ENCODE data around the gene RALB. TPM values are rescaled to one million over a fixed set of nuclear protein-coding genes. Genes with fewer than 3 reads are reported as not detected.
"Not testable (repeated sequence)": the region's sequence is repeated elsewhere in the genome, so short reads cannot be mapped to it uniquely, and the experiment has no call there.

The RALB gene
- total RNA-seq, 1 experiment from 2014 or later, result 7.2 TPM

DNA sequence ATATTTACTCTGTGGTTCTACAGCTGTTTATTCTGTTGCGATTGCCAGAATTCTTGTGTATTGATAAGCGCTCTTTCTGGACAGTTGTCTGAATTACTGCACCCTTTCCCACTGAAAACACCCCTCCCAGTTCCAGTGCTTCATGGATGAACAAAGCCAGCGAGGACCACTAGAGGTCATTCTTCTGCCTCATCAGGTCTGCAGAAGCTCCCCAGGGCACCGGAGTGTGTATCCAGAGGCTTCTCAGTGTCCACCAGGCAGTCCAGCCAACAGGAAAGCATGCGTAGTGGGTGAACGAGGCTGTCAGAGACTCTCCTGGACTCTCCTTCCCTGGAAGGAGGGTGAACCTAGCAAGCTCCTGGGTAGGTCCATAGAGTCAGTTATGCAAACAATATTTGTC, 52.6 kb downstream of the RALB start:
- DNase-seq, result no peak
- no peaks in the 10 kb centered on the region for H4K20me1 ChIP-seq (ENCODE audit: insufficient read depth, low read depth, low read length)
- no peaks in the 10 kb centered on the region for H3K27me3 ChIP-seq (ENCODE audit: low read length)
- H3K4me3 ChIP-seq (ENCODE audit: low read length), result no peak overlapping the region
- no peak overlapping the region for H3K9ac ChIP-seq (ENCODE audit: low read length)
- no peak overlapping the region for H2AFZ ChIP-seq (ENCODE audit: low read length)
- no peak overlapping the region for H3K4me2 ChIP-seq (ENCODE audit: low read depth, low read length, poor library complexity, severe bottlenecking)
- no peaks in the 10 kb centered on the region for H3K36me3 ChIP-seq (ENCODE audit: insufficient read depth, low read length)
- H3K27ac ChIP-seq (ENCODE audit: low read length), result no peak overlapping the region
- H3K9me2 ChIP-seq (replicated peaks; ENCODE audit: insufficient read depth, low read length), result no peaks in the 10 kb centered on the region
- peaks cover 39% of the 10 kb centered on the region for H3K4me1 ChIP-seq (ENCODE audit: low read length)
- no peaks in the 10 kb centered on the region for H3K9me3 ChIP-seq (ENCODE audit: low read length)
- no peaks in the 10 kb centered on the region for H3K79me2 ChIP-seq (ENCODE audit: low read length)

DNA sequence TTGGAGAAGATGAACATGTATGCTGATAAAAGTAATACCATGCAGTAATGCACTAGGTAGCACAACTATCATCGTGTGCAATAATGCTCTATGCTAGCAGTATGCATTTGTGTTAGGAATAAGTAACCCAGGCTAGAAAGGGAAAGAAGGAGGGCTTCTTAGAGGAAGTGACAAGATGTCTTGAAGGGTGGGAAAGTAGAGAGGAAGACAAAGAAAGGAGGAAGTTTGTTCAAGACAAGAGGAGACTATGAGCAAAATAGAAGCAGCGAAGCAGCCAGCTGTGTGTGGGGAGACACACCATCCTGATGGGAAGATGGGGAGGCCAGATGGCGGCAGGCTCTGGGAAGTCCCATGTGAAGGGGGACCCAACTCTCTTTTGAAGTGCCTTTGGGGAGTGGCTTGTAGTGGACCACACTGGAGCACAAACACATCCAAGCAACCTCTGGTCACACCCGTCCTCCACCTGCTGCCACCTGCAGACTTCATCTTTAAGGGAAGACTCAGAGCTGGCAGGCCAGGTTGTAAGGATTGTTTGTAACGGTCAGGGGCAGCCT, 53.4 kb downstream of the RALB start:
- H3K4me1 ChIP-seq (ENCODE audit: low read length), result peaks cover 46% of the 10 kb centered on the region
- H3K9me3 ChIP-seq (ENCODE audit: low read length), result no peaks in the 10 kb centered on the region
- no peaks in the 10 kb centered on the region for H3K36me3 ChIP-seq (ENCODE audit: insufficient read depth, low read length)
- H3K9ac ChIP-seq (ENCODE audit: low read length), result no peak overlapping the region
- H3K27ac ChIP-seq (ENCODE audit: low read length), result no peak overlapping the region
- no peak overlapping the region for H3K4me2 ChIP-seq (ENCODE audit: low read depth, low read length, poor library complexity, severe bottlenecking)
- no peaks in the 10 kb centered on the region for H4K20me1 ChIP-seq (ENCODE audit: insufficient read depth, low read depth, low read length)
- H3K27me3 ChIP-seq (ENCODE audit: low read length), result no peaks in the 10 kb centered on the region
- no peak overlapping the region for H3K4me3 ChIP-seq (ENCODE audit: low read length)
- no peak for DNase-seq
- no peak overlapping the region for H2AFZ ChIP-seq (ENCODE audit: low read length)
- no peaks in the 10 kb centered on the region for H3K9me2 ChIP-seq (replicated peaks; ENCODE audit: insufficient read depth, low read length)
- no peaks in the 10 kb centered on the region for H3K79me2 ChIP-seq (ENCODE audit: low read length)

DNA sequence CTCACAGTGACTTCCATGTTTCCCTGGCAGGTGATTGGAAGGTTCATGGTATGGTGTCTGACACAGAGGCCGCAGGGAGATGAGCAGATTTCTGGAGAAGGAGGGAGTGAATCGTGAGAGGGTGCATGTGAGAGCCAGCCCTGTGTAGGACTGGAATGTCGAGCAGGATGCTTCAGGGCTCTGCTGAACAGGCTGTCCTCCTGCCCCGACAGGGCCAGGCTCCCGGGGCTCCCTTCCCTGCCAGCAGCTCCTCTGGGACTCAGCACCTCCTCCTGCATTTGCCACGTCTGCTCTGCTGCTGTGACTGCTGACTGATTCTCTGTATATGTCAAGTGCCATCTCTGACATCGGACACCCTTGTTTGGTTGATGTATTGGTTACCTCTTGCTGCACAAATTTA, 54.8 kb downstream of the RALB start:
- peak overlapping the region; percentile 55 for H3K9ac ChIP-seq (ENCODE audit: low read length)
- no peaks in the 10 kb centered on the region for H3K27me3 ChIP-seq (ENCODE audit: low read length)
- peak overlapping the region; percentile 85 for H3K27ac ChIP-seq (ENCODE audit: low read length)
- peak overlapping the region; percentile 48 for H3K4me3 ChIP-seq (ENCODE audit: low read length)
- no peaks in the 10 kb centered on the region for H3K9me3 ChIP-seq (ENCODE audit: low read length)
- H3K9me2 ChIP-seq (replicated peaks; ENCODE audit: insufficient read depth, low read length), result no peaks in the 10 kb centered on the region
- no peaks in the 10 kb centered on the region for H3K79me2 ChIP-seq (ENCODE audit: low read length)
- no peak for DNase-seq
- no peaks in the 10 kb centered on the region for H4K20me1 ChIP-seq (ENCODE audit: insufficient read depth, low read depth, low read length)
- H3K4me2 ChIP-seq (ENCODE audit: low read depth, low read length, poor library complexity, severe bottlenecking), result peak overlapping the region; percentile 65
- peaks cover 50% of the 10 kb centered on the region for H3K4me1 ChIP-seq (ENCODE audit: low read length)
- peak overlapping the region; percentile 84; the same call in 1 of the 2 replicates for H2AFZ ChIP-seq (ENCODE audit: low read length)
- H3K36me3 ChIP-seq (ENCODE audit: insufficient read depth, low read length), result no peaks in the 10 kb centered on the region

DNA sequence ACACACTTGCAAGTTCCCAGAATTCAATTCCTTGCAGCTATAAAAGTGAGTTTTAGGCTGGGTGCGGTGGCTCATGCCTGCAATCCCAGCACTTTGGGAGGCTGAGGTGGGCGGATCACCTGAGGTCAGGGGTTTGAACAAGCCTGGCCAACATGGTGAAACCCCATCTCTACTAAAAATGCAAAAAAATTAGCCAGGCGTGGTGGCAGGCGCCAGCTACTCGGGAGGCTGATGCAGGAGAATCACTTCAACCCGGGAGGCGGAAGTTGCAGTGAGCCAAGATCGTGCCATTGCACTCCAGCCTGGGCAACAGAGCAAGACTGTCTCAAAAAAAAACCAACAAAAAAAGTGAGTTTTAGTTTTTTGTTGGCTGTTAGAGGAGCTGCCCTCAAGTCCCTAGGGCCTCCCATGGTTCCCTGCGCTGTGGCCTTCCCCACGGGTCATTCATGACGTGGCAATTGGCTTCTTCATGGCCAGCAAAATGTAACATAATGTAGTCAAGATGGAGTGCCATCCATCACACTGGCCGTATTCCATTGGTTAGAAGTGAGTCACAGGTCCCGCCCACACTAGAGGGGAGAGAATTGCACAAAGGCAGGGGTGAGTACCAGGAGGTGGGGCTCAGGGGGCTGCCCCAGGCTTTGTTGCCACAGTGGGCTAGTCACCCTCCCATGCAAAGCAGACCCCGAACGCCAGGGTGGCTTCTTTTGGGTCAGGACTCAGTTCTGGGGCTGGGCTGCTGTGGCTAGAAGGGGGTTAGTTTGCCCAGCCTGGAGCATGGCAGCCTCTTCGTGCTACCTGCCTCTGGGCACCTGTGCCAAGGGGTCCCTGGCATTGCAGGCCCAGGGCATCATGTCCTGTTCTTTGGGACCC, 55.6 kb downstream of the RALB start:
- H3K4me2 ChIP-seq (ENCODE audit: low read depth, low read length, poor library complexity, severe bottlenecking), result peak overlapping the region; percentile 65
- H3K9ac ChIP-seq (ENCODE audit: low read length), result peak overlapping the region; percentile 55
- peaks cover 57% of the 10 kb centered on the region for H3K4me1 ChIP-seq (ENCODE audit: low read length)
- peak overlapping the region; percentile 84; the same call in 1 of the 2 replicates for H2AFZ ChIP-seq (ENCODE audit: low read length)
- no peaks in the 10 kb centered on the region for H3K36me3 ChIP-seq (ENCODE audit: insufficient read depth, low read length)
- H3K27ac ChIP-seq (ENCODE audit: low read length), result peak overlapping the region; percentile 85
- peak; percentile 70 for DNase-seq
- no peaks in the 10 kb centered on the region for H3K27me3 ChIP-seq (ENCODE audit: low read length)
- no peaks in the 10 kb centered on the region for H3K9me2 ChIP-seq (replicated peaks; ENCODE audit: insufficient read depth, low read length)
- H3K79me2 ChIP-seq (ENCODE audit: low read length), result no peaks in the 10 kb centered on the region
- H4K20me1 ChIP-seq (ENCODE audit: insufficient read depth, low read depth, low read length), result no peaks in the 10 kb centered on the region
- H3K9me3 ChIP-seq (ENCODE audit: low read length), result no peaks in the 10 kb centered on the region
- H3K4me3 ChIP-seq (ENCODE audit: low read length), result peak overlapping the region; percentile 48

DNA sequence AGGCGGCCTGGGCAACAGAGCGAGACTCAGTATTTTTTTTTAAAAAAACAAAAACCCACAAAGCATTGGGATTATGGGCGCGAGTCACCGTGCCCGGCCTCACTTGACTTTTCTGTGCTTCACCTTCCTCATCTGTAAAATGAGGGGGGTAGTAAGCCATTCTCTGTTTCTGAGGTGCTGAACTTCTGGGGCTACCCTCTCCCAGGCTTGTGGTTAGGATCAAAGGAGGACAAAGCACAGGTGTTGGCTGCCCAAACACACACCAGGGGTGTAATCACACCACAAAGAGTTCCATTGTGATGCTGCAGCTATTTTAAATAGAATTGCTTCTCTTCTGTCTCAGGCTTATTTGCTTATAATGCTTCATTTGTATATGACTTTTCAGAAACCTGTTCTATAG, 57.5 kb downstream of the RALB start:
- no peaks in the 10 kb centered on the region for H3K9me2 ChIP-seq (replicated peaks; ENCODE audit: insufficient read depth, low read length)
- no peaks in the 10 kb centered on the region for H3K79me2 ChIP-seq (ENCODE audit: low read length)
- no peaks in the 10 kb centered on the region for H3K27me3 ChIP-seq (ENCODE audit: low read length)
- no peak overlapping the region for H3K9ac ChIP-seq (ENCODE audit: low read length)
- H3K4me2 ChIP-seq (ENCODE audit: low read depth, low read length, poor library complexity, severe bottlenecking), result peak overlapping the region; percentile 55
- no peaks in the 10 kb centered on the region for H3K36me3 ChIP-seq (ENCODE audit: insufficient read depth, low read length)
- H2AFZ ChIP-seq (ENCODE audit: low read length), result no peak overlapping the region
- peak; percentile 66 for DNase-seq
- peaks cover 66% of the 10 kb centered on the region for H3K4me1 ChIP-seq (ENCODE audit: low read length)
- H3K9me3 ChIP-seq (ENCODE audit: low read length), result no peaks in the 10 kb centered on the region
- H3K4me3 ChIP-seq (ENCODE audit: low read length), result peak overlapping the region; percentile 10; the same call in 1 of the 2 replicates
- H4K20me1 ChIP-seq (ENCODE audit: insufficient read depth, low read depth, low read length), result no peaks in the 10 kb centered on the region
- peak overlapping the region; percentile 72 for H3K27ac ChIP-seq (ENCODE audit: low read length)

DNA sequence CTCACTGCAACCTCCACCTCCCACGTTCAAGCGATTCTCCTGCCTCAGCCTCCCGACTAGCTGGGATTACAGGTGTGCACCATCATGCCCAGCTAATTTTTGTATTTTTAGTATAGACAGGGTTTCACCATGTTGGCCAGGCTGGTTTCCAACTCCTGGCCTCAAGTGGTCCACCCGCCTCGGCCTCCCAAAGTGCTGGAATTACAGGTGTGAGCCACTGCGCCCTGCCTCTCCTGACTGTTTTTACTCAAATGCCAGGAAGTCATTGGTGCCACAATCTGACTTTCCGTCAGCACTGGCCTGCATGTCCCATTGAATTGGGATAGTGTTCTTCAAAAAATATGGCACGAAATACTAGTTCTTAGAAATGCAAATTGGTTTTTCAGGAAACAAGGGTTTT, 58.2 kb downstream of the RALB start:
- H3K79me2 ChIP-seq (ENCODE audit: low read length); H3K9ac ChIP-seq (ENCODE audit: low read length); H4K20me1 ChIP-seq (ENCODE audit: insufficient read depth, low read depth, low read length); H3K9me3 ChIP-seq (ENCODE audit: low read length); H3K36me3 ChIP-seq (ENCODE audit: insufficient read depth, low read length); DNase-seq; H3K4me3 ChIP-seq (ENCODE audit: low read length); H2AFZ ChIP-seq (ENCODE audit: low read length); H3K9me2 ChIP-seq (replicated peaks; ENCODE audit: insufficient read depth, low read length); H3K27me3 ChIP-seq (ENCODE audit: low read length): not testable (repeated sequence)
- Histone ChIP-seq H3K4me2 (ENCODE audit: low read depth, low read length, poor library complexity, severe bottlenecking) (peak overlapping the region; percentile 55), H3K4me1 (ENCODE audit: low read length) (peaks cover 69% of the 10 kb centered on the region), H3K27ac (ENCODE audit: low read length) (peak overlapping the region; percentile 72; the same call in 1 of the 2 replicates)

DNA sequence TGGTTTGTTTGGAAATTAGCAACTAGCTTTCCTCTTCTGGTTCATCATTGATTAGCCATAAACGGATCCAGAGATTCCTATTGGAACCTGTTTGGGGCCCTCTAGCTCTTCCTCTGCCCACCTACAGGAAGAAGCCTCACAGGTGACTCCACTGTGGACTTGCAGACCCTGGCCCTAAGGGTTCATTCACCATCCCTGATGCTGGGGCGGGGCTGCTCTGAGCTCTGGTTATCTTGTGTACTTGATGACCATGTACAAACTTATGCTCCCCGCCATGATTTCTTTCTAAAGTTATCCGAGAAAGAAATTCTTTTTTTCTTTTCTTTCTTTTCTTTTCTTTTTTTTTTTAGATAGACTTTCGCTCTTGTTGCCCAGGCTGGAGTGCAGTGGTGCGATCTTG, 59.4 kb downstream of the RALB start:
- Histone ChIP-seq H3K4me1 (ENCODE audit: low read length) (peaks cover 68% of the 10 kb centered on the region), H2AFZ (ENCODE audit: low read length) (no peak overlapping the region), H3K9ac (ENCODE audit: low read length) (no peak overlapping the region), H3K9me3 (ENCODE audit: low read length) (no peaks in the 10 kb centered on the region), H3K79me2 (ENCODE audit: low read length) (no peaks in the 10 kb centered on the region), H3K27ac (ENCODE audit: low read length) (no peak overlapping the region), H3K36me3 (ENCODE audit: insufficient read depth, low read length) (no peaks in the 10 kb centered on the region), H3K27me3 (ENCODE audit: low read length) (no peaks in the 10 kb centered on the region), H3K4me3 (ENCODE audit: low read length) (no peak overlapping the region), H4K20me1 (ENCODE audit: insufficient read depth, low read depth, low read length) (no peaks in the 10 kb centered on the region), H3K4me2 (ENCODE audit: low read depth, low read length, poor library complexity, severe bottlenecking) (no peak overlapping the region), H3K9me2 (replicated peaks; ENCODE audit: insufficient read depth, low read length) (no peaks in the 10 kb centered on the region)
- DNase-seq, result no peak

DNA sequence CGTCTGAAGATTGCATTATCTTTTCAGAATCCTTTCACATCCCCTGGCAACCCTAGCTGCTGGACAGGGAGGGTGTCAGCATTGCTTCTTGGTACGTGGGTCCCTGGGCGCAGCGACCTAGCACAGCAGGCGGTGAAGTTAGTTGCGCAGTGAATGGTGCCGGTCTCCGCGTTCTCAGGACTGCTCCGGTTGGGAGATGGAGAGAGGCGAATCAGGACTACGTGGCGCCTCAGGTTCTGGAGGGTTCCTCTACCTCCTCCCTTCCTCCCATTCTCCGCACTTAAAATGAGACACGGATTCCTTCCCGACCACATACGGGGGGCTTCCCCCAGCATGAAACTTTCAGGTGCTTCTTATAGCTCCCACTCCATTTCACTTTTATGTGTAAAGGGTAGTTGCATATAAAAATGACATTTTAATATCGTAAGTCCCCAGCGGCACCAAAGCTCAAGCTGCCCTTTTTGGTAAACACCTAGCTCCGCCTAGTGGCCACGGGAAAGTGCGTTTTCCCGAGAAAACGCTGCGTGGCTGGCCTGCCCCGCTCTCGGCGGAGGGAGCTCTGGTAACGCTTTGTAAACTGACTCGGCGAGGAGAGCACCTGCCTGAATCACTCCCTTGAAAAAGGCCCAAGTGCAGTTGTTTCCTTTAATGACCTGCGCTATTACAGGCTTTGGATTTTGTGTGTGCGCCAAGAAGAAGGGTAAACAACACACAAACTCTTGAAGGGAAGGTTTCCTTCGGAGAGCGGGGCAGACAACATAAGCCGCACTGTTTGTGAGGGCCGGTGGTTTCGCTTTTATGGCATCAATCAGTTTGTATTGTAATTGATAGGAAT, 60.4 kb downstream of the RALB start:
- no peak overlapping the region for H3K4me3 ChIP-seq (ENCODE audit: low read length)
- H3K9me3 ChIP-seq (ENCODE audit: low read length), result no peaks in the 10 kb centered on the region
- H3K27ac ChIP-seq (ENCODE audit: low read length), result no peak overlapping the region
- H3K9ac ChIP-seq (ENCODE audit: low read length), result no peak overlapping the region
- no peaks in the 10 kb centered on the region for H4K20me1 ChIP-seq (ENCODE audit: insufficient read depth, low read depth, low read length)
- H3K36me3 ChIP-seq (ENCODE audit: insufficient read depth, low read length), result no peaks in the 10 kb centered on the region
- H3K4me2 ChIP-seq (ENCODE audit: low read depth, low read length, poor library complexity, severe bottlenecking), result no peak overlapping the region
- no peaks in the 10 kb centered on the region for H3K9me2 ChIP-seq (replicated peaks; ENCODE audit: insufficient read depth, low read length)
- H2AFZ ChIP-seq (ENCODE audit: low read length), result no peak overlapping the region
- peak; percentile 89 for DNase-seq
- no peaks in the 10 kb centered on the region for H3K79me2 ChIP-seq (ENCODE audit: low read length)
- H3K27me3 ChIP-seq (ENCODE audit: low read length), result no peaks in the 10 kb centered on the region
- H3K4me1 ChIP-seq (ENCODE audit: low read length), result peaks cover 59% of the 10 kb centered on the region

Data from Karpas-422 (cell line).